ES-I3 (cell line): ENCODE results near the gene THOC1.

Experiments
- H3K36me3 ChIP-seq: 2 replicates; pipeline ENCODE4 v1.6.1; 2013; ENCODE audit warnings: mild to moderate bottlenecking, low read length, control low read depth, moderate library complexity; ENCODE audit not compliant: insufficient read depth
- H3K4me1 ChIP-seq: 2 replicates; pipeline ENCODE4 v1.6.1; 2013; ENCODE audit warnings: mild to moderate bottlenecking, control low read depth, low read length; ENCODE audit not compliant: insufficient read depth
- H3K9ac ChIP-seq: 2 replicates; pipeline ENCODE4 v1.6.1; 2013; ENCODE audit warnings: low read depth, mild to moderate bottlenecking, low read length, moderate library complexity
- H3K9me3 ChIP-seq: 2 replicates; pipeline ENCODE4 v1.6.1; 2013; ENCODE audit warnings: mild to moderate bottlenecking, low read length, moderate library complexity; ENCODE audit not compliant: control insufficient read depth, insufficient read depth

THOC1 gene

GRCh38 chr18:181711-182110, 86.1 kb downstream of the THOC1 start:
- no peaks in the 10 kb centered on the region for H3K9me3 ChIP-seq
- H3K36me3 ChIP-seq = peaks cover 4% of the 10 kb centered on the region; the same call in 1 of the 2 replicates
- H3K4me1 ChIP-seq = no peaks in the 10 kb centered on the region
- no peak overlapping the region for H3K9ac ChIP-seq

- no peaks in the 10 kb centered on the region for H3K9me3 ChIP-seq
- H3K9ac ChIP-seq = no peak overlapping the region
- H3K36me3 ChIP-seq = peaks cover 4% of the 10 kb centered on the region; the same call in 1 of the 2 replicates
- no peaks in the 10 kb centered on the region for H3K4me1 ChIP-seq
These were observed 88.3 kb downstream of the THOC1 start for GRCh38 chr18:179499-179898.

- Histone ChIP-seq H3K9ac (no peak overlapping the region), H3K36me3 (peaks cover 3% of the 10 kb centered on the region; the same call in 1 of the 2 replicates), H3K4me1 (no peaks in the 10 kb centered on the region), H3K9me3 (no peaks in the 10 kb centered on the region)
These were observed 95.5 kb downstream of the THOC1 start for GRCh38 chr18:172361-172760.
